Spleen (tissue), 13 donors: ENCODE results near the gene DDR2. TPM values are rescaled to one million over a fixed set of nuclear protein-coding genes. Genes with fewer than 3 reads are reported as not detected.
"Not testable (repeated sequence)": the region's sequence is repeated elsewhere in the genome, so short reads cannot be mapped to it uniquely, and the experiment has no call there.

Experiments used
- DNase-seq: peaks from one replicate; pipeline ENCODE4 v3.0.0-alpha.2; 2020
- H3K27ac ChIP-seq, 8 donors: fragments of 200-600 bp; sonication (generic) in 7 of 8; 1 replicate in 4 of 8; 2 replicates in 4 of 8; pipeline versions ENCODE4 v1.5.0 to v1.8.0; 2016 to 2021; ENCODE audit warnings: inconsistent platforms in 4 of 8, mild to moderate bottlenecking in 4 of 8, moderate library complexity in 1 of 8
- H3K27me3 ChIP-seq, 7 donors: fragments of 200-600 bp; sonication (generic) in 6 of 7; replicated peaks in 1 of 7; 1 replicate in 4 of 7; 2 replicates in 3 of 7; pipeline versions ENCODE4 v1.5.0 to v1.8.0; 2016 to 2021; ENCODE audit warnings: inconsistent platforms in 3 of 7, mild to moderate bottlenecking in 1 of 7
- H3K36me3 ChIP-seq, 6 donors: fragments of 200-600 bp; sonication (generic) in 5 of 6; 1 replicate in 4 of 6; 2 replicates in 2 of 6; pipeline versions ENCODE4 v1.5.0 to v1.8.0; 2016 to 2021; ENCODE audit warnings: inconsistent platforms in 2 of 6
- H3K4me1 ChIP-seq, 6 donors: fragments of 200-600 bp; sonication (generic) in 5 of 6; 1 replicate in 3 of 6; 2 replicates in 3 of 6; pipeline versions ENCODE4 v1.5.0 to v1.8.0; 2016 to 2021; ENCODE audit warnings: inconsistent platforms in 3 of 6
- H3K4me3 ChIP-seq, 8 donors: fragments of 200-600 bp; sonication (generic) in 7 of 8; 1 replicate in 4 of 8; 2 replicates in 4 of 8; pipeline versions ENCODE4 v1.5.0 to v1.8.0; 2016 to 2021; ENCODE audit warnings: inconsistent platforms in 4 of 8, mild to moderate bottlenecking in 4 of 8, moderate library complexity in 2 of 8
- H3K9me3 ChIP-seq, 8 donors: fragments of 200-600 bp; sonication (generic) in 7 of 8; 1 replicate in 4 of 8; 2 replicates in 4 of 8; pipeline versions ENCODE4 v1.5.0 to v1.8.0; 2016 to 2021; ENCODE audit warnings: inconsistent platforms in 4 of 8
- CTCF ChIP-seq, 11 experiments: fragments of 200-600 bp in 7 of 11; fragments of 450-650 bp in 4 of 11; sonication (generic) in 4 of 11; IDR thresholded peaks in 8 of 11; conservative IDR thresholded peaks in 3 of 11; 1 replicate in 7 of 11; 2 replicates in 4 of 11; pipeline versions ENCODE4 v1.4.0 to v1.8.0; 2016 to 2021; ENCODE audit warnings: antibody characterized with exemption in 11 of 11, inconsistent platforms in 4 of 11, mild to moderate bottlenecking in 1 of 11
- POLR2A ChIP-seq, 3 donors: fragments of 450-650 bp; IDR thresholded peaks; one replicate each; pipeline ENCODE4 v1.5.1; 2017; ENCODE audit warnings: antibody characterized with exemption in 3 of 3, mild to moderate bottlenecking in 1 of 3
- POLR2AphosphoS5 ChIP-seq, 3 donors: sonication (generic); formaldehyde crosslinking; IDR thresholded peaks; one replicate each; pipeline ENCODE4 v1.5.1; 2017; ENCODE audit warnings: antibody characterized with exemption in 3 of 3
- WGBS, 5 donors: extraction: QIAGEN DNeasy Blood & Tissue Kit in 3 of 5; methylation state at CpG; one replicate each; pipeline versions ENCODE4 v1.1.5 to v1.1.7; 2013 to 2018; 5-methylcytosine and 5-hydroxymethylcytosine counted together
- intact Hi-C: fragments of 100-400 bp; cut with DNase I; formaldehyde crosslinking; loops from one replicate; pipeline ENCODE4 v1.15.0; 2023; ENCODE audit warnings: low total_unique reads
- long read RNA-seq, 2 donors: transcript quantifications; one replicate each; lab custom pipeline, GENCODE V29; 2026
- polyA plus RNA-seq, 3 donors: library from polyadenylated mRNA; stranded (reverse); fragments of 200-250 nt; gene quantifications; one replicate each; pipeline ENCODE4 v1.2.1, GENCODE V29; 2013
- total RNA-seq, 7 donors: library from RNA; depleted of rRNA in 3 of 7; stranded (reverse); fragments of >200 nt in 3 of 7; fragmentation: NEBNext Ultra II Directional in 4 of 7; extraction: Animal tissue kit (Norgen Biotek cat#: 25700) in 4 of 7; gene quantifications; one replicate each; pipeline versions ENCODE4 v1.1.0 to v1.2.1, GENCODE V29; 2016 to 2021
- donor health status: healthy with polysubstance abuse.
- donor health status: DM: no; HTN: no; CAD: no; lungs with moderate emphysema.
- donor health status: DM: no; HTN: no; CAD: no.
- donor health status: Bipolar disorder and iron deficiency.
- donor health status: healthy.
- donor health status: DM: no; HTN: no; CAD: no.
- donor health status: DM: yes; HTN: yes; CAD: no.

DDR2 gene
- 10 to 100 TPM in 6 of 7 donors, 1 to 10 TPM in 1; 8.2 to 20.8 (median 13.9) TPM for total RNA-seq
- polyA plus RNA-seq = 1 to 10 TPM; 1.1 to 1.7 (median 1.3) TPM
- long read RNA-seq, donor 1 = 0 reads
- long read RNA-seq, donor 2, partial matches to known transcripts = 0 of 1 reads
- long read RNA-seq, donor 2, other reads (novel, unspliced or antisense) = 0 of 1 reads

GRCh38 chr1:162632217-162632666 lies at the start of gene DDR2:
TSS of gene DDR2 (plus strand) at chr1:162632464. CDS start at chr1:162719064, 86,600 bp downstream.
- 55 to 76% (median 71%) methylated on average over 4 of the region's 4 CpGs for WGBS, 5 donors
- Histone ChIP-seq H3K9me3 (no peaks in the 10 kb centered on the region), H3K4me3 (peak within 1 kb of the TSS in 6 of 8 donors; percentile 11 to 53 (median 20)), H3K4me1 (no peaks in the 10 kb centered on the region), H3K27me3 (no peaks in the 10 kb centered on the region), H3K36me3 (no peaks in the 10 kb centered on the region), H3K27ac (peak within 1 kb of the TSS in 7 of 8 donors; percentile 55 to 74 (median 62))
- intact Hi-C loops = no loop called here
- TF ChIP-seq POLR2A (IDR thresholded peaks at IDR 0.05) (no peak), CTCF (IDR thresholded peaks at IDR 0.05 in 8 of 11, conservative IDR thresholded peaks at IDR 0.05 in 3 of 11) (no peak), POLR2AphosphoS5 (IDR thresholded peaks at IDR 0.05) (no peak)
- no peak for DNase-seq

- intact Hi-C loops, DNase-seq, H3K4me1 ChIP-seq, H3K9me3 ChIP-seq, H3K4me3 ChIP-seq, H3K27ac ChIP-seq, H3K27me3 ChIP-seq: not testable (repeated sequence)
- whole genome bisulfite sequencing, 5 donors = 79 to 96% (median 94%) methylated on average over 6 of the region's 6 CpGs
- peaks cover 0 to 88% (median 19%) of the 10 kb centered on the region in 6 donors for H3K36me3 ChIP-seq
These were observed 49.4 kb upstream of the DDR2 start for GRCh38 chr1:162582901-162583300.

- intact Hi-C loops, DNase-seq, H3K9me3 ChIP-seq, H3K4me3 ChIP-seq, H3K4me1 ChIP-seq, H3K27me3 ChIP-seq, H3K27ac ChIP-seq: not testable (repeated sequence)
- H3K36me3 ChIP-seq = peaks cover 0 to 86% (median 23%) of the 10 kb centered on the region in 6 donors
- 94 to 100% (median 97%) methylated on average over 4 of the region's 4 CpGs for whole genome bisulfite sequencing, 5 donors
These were observed 47.2 kb upstream of the DDR2 start for GRCh38 chr1:162585101-162585500.

DNA sequence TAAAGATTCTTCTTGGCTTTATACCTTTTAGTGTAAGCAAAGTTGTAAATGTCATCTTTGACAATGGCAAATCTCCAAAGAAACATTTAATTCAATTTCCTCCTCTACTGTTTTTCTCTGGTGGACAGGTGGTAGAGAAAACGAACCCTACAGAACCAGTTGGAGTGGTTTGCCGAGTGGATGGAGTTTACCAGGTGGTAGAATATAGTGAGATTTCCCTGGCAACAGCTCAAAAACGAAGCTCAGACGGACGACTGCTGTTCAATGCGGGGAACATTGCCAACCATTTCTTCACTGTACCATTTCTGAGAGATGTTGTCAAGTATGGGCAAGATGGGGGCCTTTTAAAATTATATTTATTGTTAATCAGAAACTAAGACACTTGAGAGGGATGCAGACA lies 44.9 kb upstream of the DDR2 start:
- TF ChIP-seq POLR2AphosphoS5 (IDR thresholded peaks at IDR 0.05) (no peak), POLR2A (IDR thresholded peaks at IDR 0.05) (no peak), CTCF (IDR thresholded peaks at IDR 0.05 in 8 of 11, conservative IDR thresholded peaks at IDR 0.05 in 3 of 11) (no peak)
- no peak overlapping the region for H3K4me3 ChIP-seq
- H3K27ac ChIP-seq = no peak overlapping the region
- no peaks in the 10 kb centered on the region for H3K9me3 ChIP-seq
- H3K36me3 ChIP-seq = peaks cover 2 to 91% (median 32%) of the 10 kb centered on the region in 6 donors
- 88 to 95% (median 89%) methylated on average over 6 of the region's 6 CpGs for WGBS, 5 donors
- DNase-seq = no peak
- H3K4me1 ChIP-seq = no peaks in the 10 kb centered on the region
- H3K27me3 ChIP-seq = no peaks in the 10 kb centered on the region
- intact Hi-C loops = no loop called here

DNA sequence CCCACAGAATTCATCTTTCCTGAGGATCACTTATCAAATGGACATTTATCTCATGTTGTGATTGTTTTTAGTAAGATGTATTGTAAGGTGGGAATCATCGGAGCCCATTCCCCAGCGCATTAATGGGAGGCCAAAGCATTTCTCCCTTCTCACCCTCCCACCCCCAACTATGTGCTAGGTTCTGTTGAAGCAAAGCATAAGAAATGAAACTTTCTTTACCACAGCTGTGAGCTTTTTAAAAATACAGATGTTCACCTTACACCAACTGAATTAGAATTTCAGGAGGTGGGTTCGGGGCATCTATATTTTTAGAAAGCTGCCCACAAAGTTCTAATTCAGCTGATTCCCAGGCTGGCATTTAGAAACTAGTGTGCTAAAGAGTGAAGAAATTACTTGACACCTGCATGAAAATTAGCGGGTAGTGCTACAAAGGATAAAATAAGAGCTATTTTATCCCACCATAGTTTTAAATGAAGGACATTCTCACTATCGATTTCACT lies 44.5 kb upstream of the DDR2 start:
- H3K27ac ChIP-seq = no peak overlapping the region
- 93 to 96% (median 94%) methylated on average over 5 of the region's 5 CpGs for WGBS, 5 donors
- H3K36me3 ChIP-seq = peaks cover 2 to 91% (median 34%) of the 10 kb centered on the region in 6 donors

More for the DNA sequence above, 44.5 kb upstream of the DDR2 start:
- no peaks in the 10 kb centered on the region for H3K27me3 ChIP-seq
- intact Hi-C loops = no loop called here
- no peak for TF ChIP-seq CTCF (IDR thresholded peaks at IDR 0.05 in 8 of 11, conservative IDR thresholded peaks at IDR 0.05 in 3 of 11)
- no peak for TF ChIP-seq POLR2A (IDR thresholded peaks at IDR 0.05)
- no peak for TF ChIP-seq POLR2AphosphoS5 (IDR thresholded peaks at IDR 0.05)
- no peaks in the 10 kb centered on the region for H3K9me3 ChIP-seq
- H3K4me1 ChIP-seq = no peaks in the 10 kb centered on the region
- H3K4me3 ChIP-seq = no peak overlapping the region
- no peak for DNase-seq
